GM12878 (cell line): ENCODE data around the gene TOLLIP. TPM values are rescaled to one million over a fixed set of nuclear protein-coding genes. Genes with fewer than 3 reads are reported as not detected.

ENCODE experiments used
- ATAC-seq: fragments of 200-7000 bp; cut with Tn5 transposase; 3 replicates; pipeline ENCODE4 v1.9.1; 2020; ENCODE audit warnings: mild to moderate bottlenecking, moderate library complexity
- BruUV-seq: library from RNA; stranded (reverse); fragments of 400-500 nt; replicated peaks from 2 replicates; lab custom pipeline; 2021; lab: Mats Ljungman, UMichigan
- CTCF ChIA-PET: fragments of 300-600 bp; sonication (Branson Sonifier 250); formaldehyde crosslinking; extraction: SDS; loops from one replicate; lab custom pipeline; 2021; ENCODE audit warnings: inconsistent platforms; lab: Yijun Ruan, JAX
- POLR2A ChIA-PET: fragments of 350-600 bp; formaldehyde crosslinking; extraction: SDS; loops from one replicate; lab custom pipeline; 2021; ENCODE audit warnings: inconsistent platforms; lab: Charles Lee
- RAD21 ChIA-PET: fragments of 300-600 bp; sonication (Branson Sonifier 250); formaldehyde crosslinking; loops from one replicate; lab custom pipeline; 2023; ENCODE audit warnings: antibody characterized with exemption; ENCODE audit not compliant: unreplicated experiment; lab: Charles Lee
- SMC1A ChIA-PET: fragments of 300-600 bp; sonication (Branson Sonifier 250); formaldehyde crosslinking; loops from one replicate; lab custom pipeline; 2023; ENCODE audit not compliant: unreplicated experiment, uncharacterized antibody; lab: Charles Lee
- DNase-seq: peaks from one replicate; pipeline ENCODE4 v3.0.0-alpha.2; 2011; ENCODE audit warnings: low read depth, low spot score
- FAIRE-seq: peaks from 3 replicates; lab custom pipeline; 2011; peaks lifted over from hg19 to GRCh38; lab: Jason Lieb, UNC
- H2AFZ ChIP-seq: 2 replicates; pipeline ENCODE4 v1.6.0; 2011; ENCODE audit warnings: low read depth, low read length, control low read depth; ENCODE audit not compliant: control insufficient read depth
- H3K27ac ChIP-seq: 2 replicates; pipeline ENCODE4 v1.5.1; 2011; ENCODE audit warnings: control low read depth; ENCODE audit not compliant: control insufficient read depth, insufficient read depth
- H3K27me3 ChIP-seq, 2 experiments: replicated peaks in 1 of 2; 2 replicates each; pipeline versions ENCODE4 v1.6.0 to v1.6.1; 2011; ENCODE audit warnings: low read length in 1 of 2; ENCODE audit not compliant: control insufficient read depth in 2 of 2, insufficient read depth in 2 of 2
- H3K36me3 ChIP-seq, 2 experiments: 2 replicates each; pipeline ENCODE4 v1.5.1; 2011; ENCODE audit warnings: low read length in 1 of 2; ENCODE audit not compliant: control insufficient read depth in 2 of 2, insufficient read depth in 2 of 2
- H3K4me1 ChIP-seq: 2 replicates; pipeline ENCODE4 v1.6.1; 2011; ENCODE audit warnings: mild to moderate bottlenecking, low read length, moderate library complexity, mixed read lengths; ENCODE audit not compliant: control insufficient read depth, insufficient read depth
- H3K4me2 ChIP-seq: 2 replicates; pipeline ENCODE4 v1.6.0; 2011; ENCODE audit warnings: control low read depth; ENCODE audit not compliant: control insufficient read depth, insufficient read depth
- H3K4me3 ChIP-seq: fragments of 200-600 bp; sonication (generic); 2 replicates; pipeline ENCODE4 v1.5.1; 2016
- H3K79me2 ChIP-seq: 2 replicates; pipeline ENCODE4 v1.6.0; 2011; ENCODE audit warnings: low read length; ENCODE audit not compliant: control insufficient read depth, insufficient read depth
- H3K9ac ChIP-seq: 2 replicates; pipeline ENCODE4 v1.8.0; 2011; ENCODE audit warnings: low read length, control low read depth, mixed read lengths; ENCODE audit not compliant: control insufficient read depth, insufficient read depth
- H3K9me3 ChIP-seq: replicated peaks from 3 replicates; pipeline ENCODE4 v1.5.1; 2011; ENCODE audit warnings: mild to moderate bottlenecking, low read length; ENCODE audit not compliant: control insufficient read depth, insufficient read depth
- H4K20me1 ChIP-seq: 2 replicates; pipeline ENCODE4 v1.6.0; 2011; ENCODE audit not compliant: control insufficient read depth, insufficient read depth
- EP300 ChIP-seq, 2 experiments: fragments of 150-350 bp in 1 of 2; IDR thresholded peaks; 2 replicates each; pipeline ENCODE4 v1.6.1; 2011 to 2012; ENCODE audit warnings: low read depth in 2 of 2, low read length in 2 of 2, borderline replicate concordance in 1 of 2, improper control_type of control experiment in 1 of 2, inconsistent platforms in 1 of 2; ENCODE audit not compliant: control insufficient read depth in 1 of 2
- HDAC2 ChIP-seq: fragments of 200-600 bp; sonication (generic); IDR thresholded peaks from 2 replicates; pipeline ENCODE4 v1.6.1; 2017
- MEF2A ChIP-seq: IDR thresholded peaks from 2 replicates; pipeline ENCODE4 v1.6.1; 2011; ENCODE audit warnings: low read depth, mild to moderate bottlenecking, low read length, moderate library complexity; ENCODE audit not compliant: insufficient read depth
- STAT1 ChIP-seq: fragments of 450-650 bp; conservative IDR thresholded peaks from 2 replicates; pipeline ENCODE4 v1.6.1; 2014; ENCODE audit warnings: antibody characterized with exemption, mild to moderate bottlenecking
- TAF1 ChIP-seq: IDR thresholded peaks from 2 replicates; pipeline ENCODE4 v1.6.1; 2011; ENCODE audit warnings: mild to moderate bottlenecking, low read depth, low read length, borderline replicate concordance
- ZNF274 ChIP-seq: IDR thresholded peaks from one replicate; pipeline ENCODE4 v1.8.0; 2011; ENCODE audit not compliant: insufficient read length, insufficient read depth
- ZSCAN29 ChIP-seq: fragments of 450-650 bp; IDR thresholded peaks from 2 replicates; pipeline ENCODE4 v1.6.1; 2017; ENCODE audit warnings: mild to moderate bottlenecking, moderate library complexity
- WGBS: methylation state at CpG from one replicate; pipeline ENCODE4 v1.1.6; 2016; ENCODE audit warnings: low lambda C conversion rate; ENCODE audit not compliant: insufficient replicate concordance, insufficient coverage; ENCODE audit errors: missing lambda C conversion rate; 5-methylcytosine and 5-hydroxymethylcytosine counted together
- in situ Hi-C: fragments of 300-500 bp; cut with MboI; formaldehyde crosslinking; loops from 9 replicates; pipeline ENCODE4 v1.14.3; 2018; ENCODE audit warnings: mixed read lengths
- intact Hi-C: fragments of 100-400 bp; cut with micrococcal nuclease; formaldehyde crosslinking; loops from one replicate; pipeline ENCODE4 v1.14.2; 2022; ENCODE audit not compliant: unreplicated experiment
- polyA plus RNA-seq, 11 experiments: library from polyadenylated mRNA; depleted of rRNA in 4 of 11; unstranded in 6 of 11; stranded (reverse) in 5 of 11; fragments of >200 nt; fragmentation: Nextera tagmentation in 4 of 11; fragmentation: Illumina TruSeq in 1 of 11; extraction: Ambion mirVana in 4 of 11; extraction: Trizol in 1 of 11; gene quantifications; 1 replicate in 1 of 11; 2 replicates in 10 of 11; pipeline versions ENCODE4 v1.2.1 to v1.2.3, GENCODE V29; 2011 to 2016; ENCODE audit warnings: inconsistent platforms in 2 of 11, missing spikeins in 2 of 11, low read depth in 1 of 11
- total RNA-seq, 4 experiments: library from RNA; depleted of rRNA in 3 of 4; stranded (reverse); fragments of >200 nt in 3 of 4; fragmentation: Illumina TruSeq in 1 of 4; extraction: Trizol in 1 of 4; gene quantifications; 2 replicates each; pipeline versions ENCODE4 v1.2.1 to v1.2.3, GENCODE V29; 2013 to 2021
- TF ChIP-seq, protein P1 (sequence below), 3 experiments: IDR thresholded peaks in 2 of 3; conservative IDR thresholded peaks in 1 of 3; 2 replicates each; pipeline ENCODE4 v1.5.1; 2011; ENCODE audit warnings: low read depth in 3 of 3, low read length in 3 of 3, mild to moderate bottlenecking in 3 of 3, control low read depth in 2 of 3, moderate library complexity in 2 of 3, inconsistent platforms in 1 of 3, mixed read lengths in 1 of 3; ENCODE audit not compliant: control insufficient read depth in 2 of 3, insufficient read depth in 1 of 3; ENCODE audit errors: extremely low read depth in 1 of 3

Gene TOLLIP
- total and polyA plus RNA-seq, 10 of the 15 experiments (the other 5 are each of a cell fraction or from before 2014, with no cell fraction given), result 0.47 to 39.5 (median 21.6) TPM

DNA sequence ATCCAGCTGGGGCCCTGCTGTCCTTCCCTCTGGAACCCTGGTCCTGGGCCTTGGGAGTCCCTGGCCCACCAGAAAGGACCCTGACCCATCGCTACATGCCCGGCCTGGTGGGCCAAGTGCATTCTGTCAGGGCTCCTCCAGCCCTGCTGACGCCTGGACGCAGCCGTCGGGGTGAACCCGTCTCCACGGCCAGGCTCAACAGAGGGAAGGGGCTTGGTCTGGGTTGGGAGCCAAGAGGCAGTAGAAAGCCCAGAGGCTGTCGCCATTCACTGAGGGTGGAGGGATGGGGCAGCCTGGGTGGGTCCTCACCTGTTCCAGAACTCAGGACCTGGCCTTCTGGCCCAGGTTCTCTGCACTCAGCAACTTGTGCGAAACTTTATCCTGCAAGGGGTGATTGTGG lies 39.0 kb downstream of the TOLLIP start:
- TF ChIP-seq ZNF274 (no peak), HDAC2 (no peak), STAT1 (no peak), TAF1 (no peak), MEF2A (no peak), ZSCAN29 (no peak), EP300 (IDR thresholded peaks at IDR 0.05; ENCODE audit: borderline replicate concordance in 1 of 2, control insufficient read depth in 1 of 2, low read depth in 2 of 2, low read length in 2 of 2) (no peak)
- TF ChIP-seq, protein P1, sequence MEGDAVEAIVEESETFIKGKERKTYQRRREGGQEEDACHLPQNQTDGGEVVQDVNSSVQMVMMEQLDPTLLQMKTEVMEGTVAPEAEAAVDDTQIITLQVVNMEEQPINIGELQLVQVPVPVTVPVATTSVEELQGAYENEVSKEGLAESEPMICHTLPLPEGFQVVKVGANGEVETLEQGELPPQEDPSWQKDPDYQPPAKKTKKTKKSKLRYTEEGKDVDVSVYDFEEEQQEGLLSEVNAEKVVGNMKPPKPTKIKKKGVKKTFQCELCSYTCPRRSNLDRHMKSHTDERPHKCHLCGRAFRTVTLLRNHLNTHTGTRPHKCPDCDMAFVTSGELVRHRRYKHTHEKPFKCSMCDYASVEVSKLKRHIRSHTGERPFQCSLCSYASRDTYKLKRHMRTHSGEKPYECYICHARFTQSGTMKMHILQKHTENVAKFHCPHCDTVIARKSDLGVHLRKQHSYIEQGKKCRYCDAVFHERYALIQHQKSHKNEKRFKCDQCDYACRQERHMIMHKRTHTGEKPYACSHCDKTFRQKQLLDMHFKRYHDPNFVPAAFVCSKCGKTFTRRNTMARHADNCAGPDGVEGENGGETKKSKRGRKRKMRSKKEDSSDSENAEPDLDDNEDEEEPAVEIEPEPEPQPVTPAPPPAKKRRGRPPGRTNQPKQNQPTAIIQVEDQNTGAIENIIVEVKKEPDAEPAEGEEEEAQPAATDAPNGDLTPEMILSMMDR (IDR thresholded peaks at IDR 0.05 in 2 of 3, conservative IDR thresholded peaks at IDR 0.05 in 1 of 3; ENCODE audit: control insufficient read depth in 2 of 3, extremely low read depth in 1 of 3, insufficient read depth in 1 of 3, low read depth in 3 of 3, low read length in 3 of 3), result no peak
- ChIA-PET CTCF (no interaction called here), POLR2A (no interaction called here), SMC1A (no interaction called here), RAD21 (no interaction called here)
- Histone ChIP-seq H3K27ac (no peak overlapping the region), H2AFZ (no peak overlapping the region), H3K4me2 (no peak overlapping the region), H3K36me3 (no peaks in the 10 kb centered on the region), H3K79me2 (no peaks in the 10 kb centered on the region), H3K27me3 (no peaks in the 10 kb centered on the region), H3K4me3 (no peak overlapping the region), H3K9me3 (peaks cover 2% of the 10 kb centered on the region; the same call in 1 of the 3 replicates), H3K4me1 (no peaks in the 10 kb centered on the region), H3K9ac (no peak overlapping the region), H4K20me1 (no peaks in the 10 kb centered on the region)
- DNase-seq (no peak), FAIRE-seq (no peak), ATAC-seq (no peak)
- in situ Hi-C loops, result no loop called here
- BruUV-seq, result no TSS peak
- intact Hi-C loops, result no loop called here
- WGBS, result 87% methylated on average over 10 of the region's 10 CpGs
